ENCODE results near the gene SAMD1.
A peak's percentile ranks its signal among the peaks of the same experiment; 100 is the strongest.

Gene SAMD1

GRCh38 chr19:14090509-14091080, at the start of gene SAMD1:
Gene SAMD1 (minus strand): TSS chr19:14090751.
- DNase-seq (ENCODE audit: low spot score) = peak; percentile 81

GRCh38 chr19:14139944-14140343, 49.4 kb upstream of the SAMD1 start:
- DNase-seq (ENCODE audit: low spot score) = no peak

DNA sequence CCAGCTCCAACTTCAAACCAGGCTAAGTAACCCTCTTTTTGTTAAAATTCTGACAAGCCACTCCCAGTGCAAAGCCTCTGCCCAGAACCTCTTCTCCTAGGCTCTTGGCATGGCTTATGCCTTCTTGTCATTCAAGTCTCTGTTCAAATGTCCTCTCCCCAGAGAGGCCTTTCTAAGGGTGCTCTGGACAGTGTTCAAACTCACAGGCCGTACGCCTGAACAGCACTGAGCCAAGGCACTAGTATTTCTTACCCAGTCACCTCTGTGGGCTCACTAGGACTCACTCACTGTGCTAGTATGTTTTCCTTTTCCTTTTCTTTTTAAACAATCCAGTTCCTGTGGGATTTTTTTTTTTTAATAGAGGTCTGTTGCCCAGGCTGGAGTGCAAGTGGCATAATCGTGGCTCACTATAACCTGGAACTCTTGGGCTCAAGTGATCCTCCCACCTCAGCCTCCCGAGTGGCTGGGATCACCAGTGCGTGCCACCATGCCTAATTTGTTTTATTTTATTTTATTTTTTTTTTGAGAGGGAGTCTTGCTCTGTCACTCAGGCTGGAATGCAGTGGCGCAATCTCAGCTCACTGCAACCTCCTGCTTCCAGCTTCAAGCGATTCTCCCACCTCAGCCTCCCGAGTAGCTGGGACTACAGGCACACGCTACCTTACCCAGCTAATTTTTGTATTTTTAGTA, 48.2 kb upstream of the SAMD1 start:
- DNase-seq (ENCODE audit: low spot score) = no peak

GRCh38 chr19:14136509-14137281, 46.1 kb upstream of the SAMD1 start, which contains the start of gene ASF1B:
Gene ASF1B (minus strand): TSS chr19:14136589. CDS start chr19:14136456, 133 bp downstream.
- DNase-seq (ENCODE audit: low spot score) = peak; percentile 99

GRCh38 chr19:14135985-14136508, 45.5 kb upstream of the SAMD1 start:
- DNase-seq (ENCODE audit: low spot score) = no peak

GRCh38 chr19:14135355-14135754, 44.8 kb upstream of the SAMD1 start:
- no peak for DNase-seq (ENCODE audit: low spot score)

- DNase-seq (ENCODE audit: low spot score) = no peak
Observed at GRCh38 chr19:14127929-14128509, 37.5 kb upstream of the SAMD1 start.

DNA sequence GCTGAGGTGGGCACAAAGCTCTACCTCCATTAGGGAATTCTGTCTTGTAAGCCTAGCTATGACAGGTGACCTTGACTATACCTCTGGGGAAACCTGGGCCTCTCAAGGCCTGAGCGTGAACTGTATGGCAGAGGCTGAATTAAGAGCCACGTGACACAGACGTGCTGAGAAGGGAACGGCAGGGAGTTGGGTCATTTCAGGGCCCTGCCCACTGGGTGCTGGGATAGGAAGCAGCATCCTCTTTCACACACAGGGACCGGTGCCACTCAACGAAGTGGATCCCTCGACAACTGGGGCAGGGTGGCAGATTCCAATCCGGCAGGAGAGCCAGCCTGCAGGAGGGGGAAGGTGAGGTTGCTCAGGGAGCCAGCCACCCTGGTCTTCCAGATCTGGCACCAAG, 36.6 kb upstream of the SAMD1 start:
- no peak for DNase-seq (ENCODE audit: low spot score)

DNA sequence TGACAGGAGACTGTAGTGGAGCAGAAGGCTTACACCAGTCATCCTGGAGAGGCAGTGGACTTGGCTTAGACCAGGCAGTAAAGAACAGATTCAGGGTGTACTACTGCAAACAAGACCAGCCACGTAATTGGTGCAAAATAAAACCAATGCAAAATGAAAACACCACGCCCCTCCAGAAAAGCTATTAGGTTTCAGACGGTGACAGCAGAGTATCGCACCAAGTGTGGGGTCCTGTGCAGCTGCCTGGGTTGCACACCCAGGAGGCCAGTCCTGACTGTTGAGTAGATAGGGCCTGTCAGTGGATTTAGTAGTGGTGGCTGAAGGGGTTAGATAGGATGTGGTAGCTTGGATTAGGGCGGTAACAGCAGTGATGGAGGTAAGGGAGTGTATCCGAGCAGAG, 32.4 kb upstream of the SAMD1 start:
- DNase-seq (ENCODE audit: low spot score) = no peak

GRCh38 chr19:14120497-14120780, 29.9 kb upstream of the SAMD1 start:
- no peak for DNase-seq (ENCODE audit: low spot score)

- DNase-seq (ENCODE audit: low spot score) = no peak
Observed at GRCh38 chr19:14119644-14120496, 29.3 kb upstream of the SAMD1 start.

- no peak for DNase-seq (ENCODE audit: low spot score)
Observed at GRCh38 chr19:14119146-14119545, 28.6 kb upstream of the SAMD1 start.

DNA sequence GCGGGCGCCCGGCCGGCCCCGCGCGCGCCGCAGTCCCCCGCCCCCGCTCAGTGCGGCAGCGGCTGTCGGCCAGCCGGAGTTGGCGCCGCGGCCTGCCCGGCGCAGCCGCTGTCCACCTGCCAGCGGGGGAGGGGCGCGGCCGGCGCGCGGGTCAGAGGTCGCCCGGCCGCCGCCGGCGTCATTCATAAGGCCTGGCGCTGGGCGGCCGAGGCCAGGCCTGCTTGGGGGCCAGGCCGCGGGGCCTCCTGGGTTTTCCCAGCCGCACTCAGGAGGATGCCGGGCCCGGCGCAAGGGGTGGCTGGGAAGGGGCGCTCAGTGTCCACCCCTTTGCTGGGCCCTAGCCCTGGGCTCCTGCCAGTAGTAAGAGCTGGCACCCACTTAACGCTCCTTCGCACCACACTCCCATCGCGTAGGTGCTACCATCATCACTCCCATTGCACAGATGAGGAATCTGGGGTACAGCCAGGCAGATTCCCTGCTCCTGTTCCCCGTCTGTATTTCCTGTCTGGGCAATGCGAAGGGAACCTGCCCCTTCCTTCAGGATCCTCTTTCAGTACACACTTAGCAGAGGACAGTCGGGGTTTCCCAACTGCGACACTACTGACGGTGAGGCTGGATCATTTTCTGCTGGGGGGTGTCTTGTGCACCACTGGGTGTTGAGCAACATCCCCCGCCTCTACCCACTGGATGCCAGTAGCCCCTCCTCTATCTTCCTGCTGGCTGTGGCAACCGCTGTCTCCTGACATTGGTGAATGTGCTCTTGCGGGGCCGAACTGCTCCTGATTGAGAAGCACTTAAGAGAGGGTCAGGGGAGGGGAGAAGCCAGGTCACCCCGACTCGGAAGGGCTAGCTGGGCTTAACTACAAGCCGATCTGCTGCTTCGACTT, 27.9 kb upstream of the SAMD1 start:
- DNase-seq (ENCODE audit: low spot score) = peak; percentile 9

DNA sequence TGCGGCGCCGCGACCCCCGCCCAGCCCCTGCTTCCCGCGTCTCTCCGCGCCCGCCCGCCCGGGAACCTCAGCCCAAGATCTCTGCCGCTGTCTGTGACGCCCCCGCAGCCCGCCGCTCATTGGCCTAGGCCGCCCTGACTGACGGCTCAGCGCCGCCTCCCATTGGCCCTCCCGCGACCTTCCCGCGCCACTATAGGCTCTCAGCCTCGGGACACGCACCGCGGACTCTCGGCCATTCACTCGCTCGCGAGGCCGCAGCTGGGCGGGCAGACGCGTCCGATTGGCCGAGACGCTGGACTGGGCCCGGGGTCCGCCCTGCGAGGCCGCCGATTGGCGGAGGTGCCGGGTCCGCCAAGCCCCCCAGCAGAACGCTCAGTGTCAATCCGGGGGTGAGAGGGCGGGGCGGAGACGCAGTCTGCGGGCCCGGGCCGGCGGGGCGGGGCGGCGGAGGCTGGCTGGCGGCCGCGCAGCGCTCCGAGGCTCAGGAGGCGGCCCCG, 27.2 kb upstream of the SAMD1 start, which contains the start of gene PRKACA:
Gene PRKACA, minus strand, starts transcription at position 95 of the 497 bp plus-strand sequence. CDS start 215 bp downstream, outside the sequence.
- DNase-seq (ENCODE audit: low spot score) = peak; percentile 97

- DNase-seq (ENCODE audit: low spot score) = no peak
Observed at GRCh38 chr19:14116918-14117578, 26.5 kb upstream of the SAMD1 start.

- DNase-seq (ENCODE audit: low spot score) = no peak
Observed at GRCh38 chr19:14116525-14116917, 26.0 kb upstream of the SAMD1 start.

DNA sequence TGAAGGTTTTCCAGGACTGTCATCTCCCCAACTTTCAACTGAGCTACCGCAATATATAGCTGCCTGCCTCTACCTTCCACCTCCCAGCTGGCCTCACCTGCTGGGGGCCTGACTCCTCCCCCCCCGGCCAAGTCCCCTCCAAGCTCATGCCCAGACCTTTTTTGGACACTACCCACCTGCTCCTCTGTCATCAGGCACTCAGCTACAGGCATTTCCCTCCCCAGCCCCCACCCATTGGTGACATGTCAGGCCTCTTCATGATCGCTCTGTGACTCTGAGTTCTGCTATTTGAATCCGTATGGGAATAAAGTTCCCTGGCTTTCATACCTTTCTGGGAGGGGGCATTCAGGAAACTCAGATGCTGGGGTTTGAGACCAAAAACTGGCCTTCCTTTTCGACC, 25.2 kb upstream of the SAMD1 start:
- DNase-seq (ENCODE audit: low spot score) = no peak

- no peak for DNase-seq (ENCODE audit: low spot score)
Observed at GRCh38 chr19:14114854-14115253, 24.3 kb upstream of the SAMD1 start.

DNA sequence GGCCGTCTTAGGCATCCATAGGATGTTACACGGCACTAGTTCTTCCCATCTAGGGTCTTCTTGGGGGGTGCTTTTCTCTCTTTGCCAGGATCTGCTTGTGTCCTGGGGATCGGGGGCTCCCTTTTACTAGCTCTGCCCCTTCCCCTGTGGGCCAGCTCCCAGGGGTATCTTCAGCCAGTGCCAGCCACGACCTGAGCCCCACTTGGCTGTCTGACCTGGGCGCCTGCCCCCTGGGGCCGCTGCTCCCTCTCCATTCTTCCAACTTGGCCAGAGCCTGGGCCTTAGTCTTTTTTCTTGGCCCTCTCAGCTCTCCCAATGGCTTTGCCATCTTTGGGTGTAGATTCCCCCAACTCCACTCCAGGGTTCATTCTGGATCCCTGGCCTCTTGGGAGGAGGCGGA, 23.9 kb upstream of the SAMD1 start:
- DNase-seq (ENCODE audit: low spot score) = no peak

Measured in LoVo (cell line).